DND-41 (cell line): ENCODE data around the gene USP7.

Source experiments
- CTCF ChIP-seq: IDR thresholded peaks from 2 replicates; pipeline ENCODE4 v1.5.1; 2012; ENCODE audit warnings: borderline replicate concordance, low read length, moderate library complexity, mild to moderate bottlenecking; ENCODE audit not compliant: poor library complexity, severe bottlenecking; ENCODE audit errors: extremely low read depth
- EZH2 ChIP-seq: IDR thresholded peaks from 3 replicates; pipeline ENCODE4 v1.6.1; 2012; ENCODE audit warnings: borderline replicate concordance, low read depth, mild to moderate bottlenecking, moderate library complexity, low read length, inconsistent platforms; ENCODE audit not compliant: severe bottlenecking

- TF ChIP-seq CTCF (no peak), EZH2 (no peak)
These were observed 110.1 kb downstream of the USP7 start for GRCh38 chr16:8853611-8854010.
